Smooth muscle cell (in vitro differentiated cells): ENCODE data around the gene FAM131C. TPM values are rescaled to one million over a fixed set of nuclear protein-coding genes. Genes with fewer than 3 reads are reported as not detected.

Source experiments
- DNase-seq: peaks from one replicate; lab custom pipeline; 2025; ENCODE audit not compliant: unreplicated experiment; lab: John Stamatoyannopoulos, UW
- H2AFZ ChIP-seq: fragments of 200-600 bp; sonication (generic); 2 replicates; pipeline ENCODE4 v1.6.0; 2016; ENCODE audit warnings: antibody characterized with exemption, low read depth, mild to moderate bottlenecking
- H3F3A ChIP-seq: fragments of 200-600 bp; sonication (generic); 2 replicates; pipeline ENCODE4 v1.6.0; 2017; ENCODE audit warnings: antibody characterized with exemption, low read depth
- H3K27ac ChIP-seq: fragments of 200-600 bp; sonication (generic); 2 replicates; pipeline ENCODE4 v1.5.1; 2016; ENCODE audit warnings: low read depth, mild to moderate bottlenecking
- H3K27me3 ChIP-seq: fragments of 200-600 bp; sonication (generic); 2 replicates; pipeline ENCODE4 v1.6.1; 2016; ENCODE audit warnings: low read depth, mild to moderate bottlenecking
- H3K36me3 ChIP-seq: fragments of 200-600 bp; sonication (generic); 2 replicates; pipeline ENCODE4 v1.5.1; 2016; ENCODE audit warnings: low read depth
- H3K4me1 ChIP-seq: fragments of 200-600 bp; sonication (generic); 2 replicates; pipeline ENCODE4 v1.5.1; 2016; ENCODE audit warnings: low read depth
- H3K4me2 ChIP-seq: fragments of 200-600 bp; sonication (generic); 2 replicates; pipeline ENCODE4 v1.6.0; 2016; ENCODE audit warnings: mild to moderate bottlenecking
- H3K4me3 ChIP-seq: fragments of 200-600 bp; sonication (generic); 2 replicates; pipeline ENCODE4 v1.5.1; 2016; ENCODE audit warnings: mild to moderate bottlenecking
- H3K79me2 ChIP-seq: fragments of 200-600 bp; sonication (generic); 2 replicates; pipeline ENCODE4 v1.6.0; 2016; ENCODE audit warnings: low read depth, mild to moderate bottlenecking
- H3K9ac ChIP-seq: fragments of 200-600 bp; sonication (generic); 2 replicates; pipeline ENCODE4 v1.6.0; 2016; ENCODE audit warnings: low read depth
- H3K9me3 ChIP-seq: fragments of 200-600 bp; sonication (generic); replicated peaks from 2 replicates; pipeline ENCODE4 v1.5.1; 2016; ENCODE audit warnings: low read depth
- H4K20me1 ChIP-seq: fragments of 200-600 bp; sonication (generic); 2 replicates; pipeline ENCODE4 v1.6.0; 2016; ENCODE audit warnings: low read depth
- CTCF ChIP-seq: fragments of 200-600 bp; sonication (generic); IDR thresholded peaks from 2 replicates; pipeline ENCODE4 v1.5.1; 2017; ENCODE audit warnings: borderline replicate concordance, mild to moderate bottlenecking, antibody characterized with exemption; ENCODE audit not compliant: insufficient read depth, poor library complexity, severe bottlenecking
- WGBS: methylation state at CpG from one replicate; pipeline ENCODE4 v1.1.7; 2016; ENCODE audit warnings: low lambda C conversion rate; 5-methylcytosine and 5-hydroxymethylcytosine counted together
- polyA plus RNA-seq: library from polyadenylated mRNA; unstranded; fragments of >200 nt; fragmentation: Nextera tagmentation; extraction: Ambion mirVana; gene quantifications from 2 replicates; pipeline ENCODE4 v1.2.1, GENCODE V29; 2016
- total RNA-seq: library from RNA; depleted of rRNA; stranded (reverse); fragments of >200 nt; gene quantifications from 2 replicates; pipeline ENCODE4 v1.2.3, GENCODE V29; 2014

Gene FAM131C
- total and polyA plus RNA-seq, 2 experiments from 2014 or later, result 1.4 to 1.5 TPM

DNA sequence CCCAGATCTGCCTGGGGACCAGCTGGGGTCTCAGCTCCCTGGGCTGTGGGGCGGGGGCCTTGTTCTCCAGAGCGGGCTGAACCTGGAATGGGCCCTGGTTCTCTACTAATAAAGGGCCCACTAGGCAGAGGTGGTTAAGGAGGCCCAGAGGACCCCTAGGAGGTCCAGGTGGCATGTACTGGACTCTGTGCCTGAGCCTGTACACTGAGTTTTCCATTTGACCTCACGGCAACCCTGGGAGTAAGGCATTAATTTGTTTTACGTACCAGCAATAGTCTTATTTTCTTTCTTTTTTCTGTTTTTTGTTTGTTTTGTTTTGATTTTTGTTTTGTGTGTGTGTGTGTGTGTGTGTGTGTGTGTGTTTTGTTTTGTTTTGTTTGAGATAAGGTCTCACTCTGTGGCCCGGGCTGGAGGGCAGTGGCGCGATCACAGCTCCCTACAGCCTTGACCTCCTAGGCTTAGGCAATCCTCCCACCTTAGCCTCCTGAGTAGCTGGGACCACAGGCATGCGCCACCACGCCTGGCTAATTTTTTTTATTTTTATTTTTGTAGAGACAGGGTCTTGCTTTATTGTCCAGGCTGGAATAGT is 19.6 kb upstream of the FAM131C start:
- no peak for DNase-seq
- H4K20me1 ChIP-seq, result no peaks in the 10 kb centered on the region
- WGBS, result 90% methylated on average over 9 of the region's 9 CpGs
- H3K27me3 ChIP-seq, result no peaks in the 10 kb centered on the region
- H3K4me2 ChIP-seq, result no peak overlapping the region
- no peaks in the 10 kb centered on the region for H3K36me3 ChIP-seq
- no peak overlapping the region for H3K4me3 ChIP-seq
- no peak for TF ChIP-seq CTCF
- no peaks in the 10 kb centered on the region for H3K9me3 ChIP-seq
- H3K9ac ChIP-seq, result no peak overlapping the region
- H3K4me1 ChIP-seq, result peaks cover 5% of the 10 kb centered on the region
- H3F3A ChIP-seq, result no peaks in the 10 kb centered on the region
- no peaks in the 10 kb centered on the region for H3K79me2 ChIP-seq
- no peak overlapping the region for H2AFZ ChIP-seq
- no peak overlapping the region for H3K27ac ChIP-seq

DNA sequence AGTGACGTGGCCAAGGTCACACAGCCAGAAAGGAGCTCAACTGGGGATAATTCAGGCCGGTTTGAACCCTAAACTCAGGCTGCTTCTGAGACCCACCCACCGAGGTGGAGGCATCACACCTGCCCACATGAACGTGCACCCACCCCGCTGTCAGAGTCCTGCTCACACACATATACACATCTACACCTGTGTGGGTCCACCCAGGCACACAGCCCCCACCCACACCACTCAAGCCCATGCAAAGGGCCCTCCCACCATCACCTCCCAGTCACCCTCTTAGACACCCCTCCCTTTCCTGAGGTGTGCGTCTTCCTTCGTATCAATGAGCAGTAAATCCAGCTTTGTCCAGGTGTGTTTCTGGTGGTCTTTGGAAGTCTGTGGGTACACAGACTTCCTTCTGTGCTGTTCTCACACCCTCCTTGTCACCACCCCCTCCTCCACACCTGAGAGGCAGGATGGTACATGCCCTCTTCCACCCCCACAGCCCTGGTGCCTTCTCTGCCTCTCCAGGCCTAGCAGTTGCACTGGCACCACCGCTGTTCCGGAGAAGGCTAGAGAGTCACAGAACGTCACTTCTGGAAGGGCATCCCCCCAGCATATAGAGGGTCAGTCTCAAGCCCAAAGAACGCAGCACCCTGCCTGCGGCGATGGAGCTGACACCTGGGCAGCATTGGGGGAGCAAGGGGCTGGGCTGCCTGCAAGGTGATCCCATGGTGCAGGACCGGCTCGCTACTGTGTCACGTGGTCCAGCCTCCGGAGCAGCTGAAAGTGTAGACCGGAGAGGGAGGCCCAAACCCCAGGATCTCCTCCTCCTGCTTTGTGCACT is 18.9 kb upstream of the FAM131C start:
- Histone ChIP-seq H3K79me2 (no peaks in the 10 kb centered on the region), H3K27me3 (no peaks in the 10 kb centered on the region), H3K4me3 (no peak overlapping the region), H3F3A (no peaks in the 10 kb centered on the region), H3K9me3 (no peaks in the 10 kb centered on the region), H3K9ac (no peak overlapping the region), H4K20me1 (no peaks in the 10 kb centered on the region), H3K36me3 (no peaks in the 10 kb centered on the region), H3K4me1 (peaks cover 5% of the 10 kb centered on the region), H2AFZ (no peak overlapping the region), H3K4me2 (no peak overlapping the region), H3K27ac (no peak overlapping the region)
- no peak for DNase-seq
- no peak for TF ChIP-seq CTCF
- WGBS, result 89% methylated on average over 18 of the region's 18 CpGs

GRCh38 chr1:16091296-16091695 is 17.8 kb upstream of the FAM131C start:
- Histone ChIP-seq H3K4me1 (peaks cover 5% of the 10 kb centered on the region), H3K36me3 (no peaks in the 10 kb centered on the region), H3K9me3 (no peaks in the 10 kb centered on the region), H3K4me3 (no peak overlapping the region), H3F3A (no peaks in the 10 kb centered on the region), H3K27me3 (no peaks in the 10 kb centered on the region), H3K9ac (no peak overlapping the region), H2AFZ (no peak overlapping the region), H3K79me2 (no peaks in the 10 kb centered on the region), H4K20me1 (no peaks in the 10 kb centered on the region), H3K27ac (no peak overlapping the region), H3K4me2 (no peak overlapping the region)
- TF ChIP-seq CTCF, result no peak
- no peak for DNase-seq
- WGBS, result 85% methylated on average over 8 of the region's 8 CpGs
